Rectal smooth muscle tissue (tissue), 1 donor: ENCODE measurements around the gene CDC25B.

ENCODE experiments used
- H3K27ac ChIP-seq: one replicate; pipeline ENCODE4 v1.7.0; 2013; ENCODE audit warnings: low read depth, low read length, inconsistent platforms
- H3K27me3 ChIP-seq: one replicate; pipeline ENCODE4 v1.7.0; 2013; ENCODE audit warnings: low read length; ENCODE audit not compliant: control insufficient read depth, insufficient read depth
- H3K36me3 ChIP-seq: one replicate; pipeline ENCODE4 v1.7.0; 2013; ENCODE audit warnings: low read length; ENCODE audit not compliant: control insufficient read depth, insufficient read depth
- H3K4me1 ChIP-seq: one replicate; pipeline ENCODE4 v1.7.0; 2013; ENCODE audit warnings: low read length; ENCODE audit not compliant: control insufficient read depth, insufficient read depth
- H3K4me3 ChIP-seq: one replicate; pipeline ENCODE4 v1.7.0; 2013; ENCODE audit warnings: low read length
- H3K9ac ChIP-seq: one replicate; pipeline ENCODE4 v1.7.0; 2013; ENCODE audit warnings: low read length

CDC25B gene

DNA sequence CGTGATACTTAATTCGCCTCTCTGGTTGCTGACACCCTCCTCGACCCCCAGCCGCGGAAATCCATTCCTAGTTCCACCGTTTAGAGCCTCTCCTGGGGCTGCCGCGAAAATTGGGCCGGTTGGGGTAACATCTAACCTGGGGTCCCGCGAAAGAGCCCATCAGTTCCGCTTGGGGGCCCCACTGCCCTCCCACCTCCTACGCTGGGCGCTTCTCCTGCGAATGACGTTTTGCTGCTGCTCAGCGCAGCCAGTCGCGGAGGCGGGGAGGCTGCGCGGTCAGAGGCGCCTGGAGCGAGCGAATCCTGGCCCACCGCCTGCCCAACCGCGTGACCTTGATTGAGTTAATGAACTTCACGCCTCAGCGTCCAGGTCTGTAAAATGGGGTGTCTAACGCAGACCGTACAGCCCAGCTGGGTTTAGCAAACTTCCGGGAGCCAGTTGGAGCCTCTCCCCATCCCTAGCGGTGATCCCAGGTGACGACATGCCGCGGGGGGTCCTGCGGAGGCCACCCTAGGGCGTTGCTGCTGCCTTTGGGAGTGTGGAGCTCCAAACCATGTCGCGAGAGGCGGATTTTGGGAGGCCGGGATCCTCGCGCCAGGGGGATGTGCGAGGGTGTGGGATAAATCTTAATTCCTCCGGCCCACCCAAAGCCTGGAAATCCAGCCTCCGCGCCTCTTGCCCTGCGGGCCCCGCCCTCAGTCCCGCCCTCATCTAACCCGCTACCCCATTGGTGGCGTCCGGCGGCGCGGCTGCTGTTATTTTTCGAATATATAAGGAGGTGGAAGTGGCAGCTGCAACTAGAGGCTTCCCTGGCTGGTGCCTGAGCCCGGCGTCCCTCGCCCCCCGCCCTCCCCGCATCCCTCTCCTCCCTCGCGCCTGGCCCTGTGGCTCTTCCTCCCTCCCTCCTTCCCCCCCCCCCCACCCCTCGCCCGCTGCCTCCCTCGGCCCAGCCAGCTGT lies at the start of gene CDC25B:
Gene CDC25B (plus strand): TSS at position 800 of the 958 bp plus-strand sequence. CDS start 222 bp downstream, outside the sequence.
- H3K9ac ChIP-seq, result peak within 1 kb of the TSS; percentile 98
- H3K4me3 ChIP-seq, result peak within 1 kb of the TSS; percentile 97
- H3K27me3 ChIP-seq, result no peaks in the 10 kb centered on the region
- no peaks in the 10 kb centered on the region for H3K36me3 ChIP-seq
- peaks cover 9% of the 10 kb centered on the region for H3K4me1 ChIP-seq
- peak within 1 kb of the TSS; percentile 100 for H3K27ac ChIP-seq

DNA sequence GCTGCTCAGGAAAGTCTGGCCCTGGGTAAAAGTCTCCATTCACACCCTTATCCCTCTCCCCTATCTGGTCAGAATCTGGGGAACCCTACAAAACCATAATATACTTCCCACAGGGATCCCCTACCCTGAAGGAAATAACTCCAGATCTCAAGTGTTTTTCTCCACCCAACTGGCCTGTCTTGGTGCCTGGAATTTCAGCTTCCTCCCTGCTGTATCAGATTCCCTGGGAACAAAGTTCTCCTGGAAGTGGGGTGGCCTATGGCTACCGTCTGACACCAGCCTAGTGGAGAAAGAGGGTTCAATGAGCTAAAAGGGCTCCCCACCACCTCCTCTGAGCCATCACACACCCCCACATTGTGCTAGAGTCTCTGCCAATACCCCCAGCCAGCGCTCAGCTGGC lies 48.6 kb upstream of the CDC25B start:
- no peaks in the 10 kb centered on the region for H3K4me1 ChIP-seq
- H3K36me3 ChIP-seq, result no peaks in the 10 kb centered on the region
- H3K27ac ChIP-seq, result no peak overlapping the region
- no peaks in the 10 kb centered on the region for H3K27me3 ChIP-seq
- no peak overlapping the region for H3K9ac ChIP-seq
- no peak overlapping the region for H3K4me3 ChIP-seq

DNA sequence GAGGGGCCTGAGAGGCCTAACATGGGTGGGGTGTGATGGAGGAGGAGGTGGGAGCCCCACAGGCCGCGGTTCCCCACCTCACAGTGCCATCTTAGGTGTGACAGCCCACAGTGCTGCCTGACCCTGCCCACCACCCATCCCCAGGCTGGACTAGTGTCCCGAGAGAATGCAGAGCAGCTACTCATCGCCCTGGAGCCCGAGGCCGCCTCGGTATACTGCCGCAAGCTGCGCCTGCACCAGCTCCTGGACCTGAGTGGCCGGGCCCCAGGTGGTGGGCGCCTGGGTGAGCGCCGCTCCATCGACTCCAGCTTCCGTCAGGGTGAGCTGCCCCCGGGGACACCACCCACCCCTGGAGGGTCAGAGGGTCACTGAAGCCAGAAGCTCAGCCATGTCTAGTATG lies 48.0 kb upstream of the CDC25B start:
- H3K4me3 ChIP-seq, result no peak overlapping the region
- no peak overlapping the region for H3K27ac ChIP-seq
- no peaks in the 10 kb centered on the region for H3K4me1 ChIP-seq
- no peaks in the 10 kb centered on the region for H3K27me3 ChIP-seq
- no peak overlapping the region for H3K9ac ChIP-seq
- H3K36me3 ChIP-seq, result no peaks in the 10 kb centered on the region

DNA sequence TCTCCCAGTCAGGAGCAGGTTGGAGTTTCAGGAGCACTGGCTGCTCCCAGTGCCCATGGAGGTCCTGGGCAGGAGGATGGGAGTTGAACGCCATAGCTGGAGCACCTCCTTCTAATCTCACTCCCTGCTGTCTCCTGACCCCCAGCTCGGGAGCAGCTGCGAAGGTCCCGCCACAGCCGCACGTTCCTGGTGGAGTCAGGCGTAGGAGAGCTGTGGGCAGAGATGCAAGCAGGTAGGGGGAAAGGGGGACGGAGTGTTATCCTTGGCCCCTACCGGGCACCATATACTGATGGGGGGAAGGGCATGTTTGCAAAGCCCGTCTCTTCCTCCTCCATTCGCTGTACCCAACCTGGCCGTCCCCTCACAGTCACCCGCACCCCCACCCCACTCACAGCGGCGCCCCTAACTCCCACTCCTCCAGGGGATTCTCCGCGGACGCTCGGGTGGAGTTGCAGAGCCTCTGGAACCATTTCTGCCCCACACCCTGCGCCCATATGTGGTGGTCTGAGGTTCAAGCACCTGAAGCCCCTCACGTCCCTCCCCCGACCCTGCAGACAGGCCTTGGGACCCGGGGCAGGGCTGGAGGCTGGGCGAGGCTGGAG lies 46.9 kb upstream of the CDC25B start:
- no peaks in the 10 kb centered on the region for H3K4me1 ChIP-seq
- H3K36me3 ChIP-seq, result no peaks in the 10 kb centered on the region
- no peak overlapping the region for H3K27ac ChIP-seq
- H3K4me3 ChIP-seq, result no peak overlapping the region
- no peak overlapping the region for H3K9ac ChIP-seq
- no peaks in the 10 kb centered on the region for H3K27me3 ChIP-seq

DNA sequence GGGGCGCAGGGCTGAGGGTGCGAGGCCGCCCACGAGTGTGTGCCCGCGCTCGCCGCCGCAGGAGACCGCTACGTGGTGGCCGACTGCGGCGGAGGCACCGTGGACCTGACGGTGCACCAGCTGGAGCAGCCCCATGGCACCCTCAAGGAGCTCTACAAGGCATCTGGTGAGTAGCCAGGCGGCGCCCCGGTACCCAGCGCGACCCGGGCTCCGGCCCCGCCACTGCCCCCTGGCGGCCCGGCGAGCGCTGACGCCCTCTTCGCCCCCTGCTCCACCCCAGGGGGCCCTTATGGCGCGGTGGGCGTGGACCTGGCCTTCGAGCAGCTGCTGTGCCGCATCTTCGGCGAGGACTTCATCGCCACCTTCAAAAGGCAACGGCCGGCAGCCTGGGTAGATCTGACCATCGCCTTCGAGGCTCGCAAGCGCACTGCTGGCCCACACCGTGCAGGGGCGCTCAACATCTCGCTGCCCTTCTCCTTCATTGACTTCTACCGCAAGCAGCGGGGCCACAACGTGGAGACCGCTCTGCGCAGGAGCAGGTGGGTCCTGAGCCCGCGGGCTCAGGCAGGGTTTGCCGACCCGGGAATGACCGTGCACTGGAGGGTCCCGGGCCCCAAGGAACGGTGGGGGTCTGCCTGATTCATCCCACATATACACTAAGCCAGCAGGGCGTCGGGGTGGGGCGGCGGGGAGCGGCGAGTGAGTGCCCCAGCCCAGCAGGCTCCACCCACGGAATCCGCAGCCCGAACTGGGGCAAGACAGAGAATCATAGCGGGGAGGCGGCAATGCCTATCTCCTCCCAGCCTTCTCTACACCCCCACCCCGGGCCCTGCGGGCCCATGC lies 46.2 kb upstream of the CDC25B start:
- Histone ChIP-seq H3K36me3 (no peaks in the 10 kb centered on the region), H3K9ac (no peak overlapping the region), H3K27me3 (no peaks in the 10 kb centered on the region), H3K4me3 (no peak overlapping the region), H3K27ac (no peak overlapping the region), H3K4me1 (no peaks in the 10 kb centered on the region)

DNA sequence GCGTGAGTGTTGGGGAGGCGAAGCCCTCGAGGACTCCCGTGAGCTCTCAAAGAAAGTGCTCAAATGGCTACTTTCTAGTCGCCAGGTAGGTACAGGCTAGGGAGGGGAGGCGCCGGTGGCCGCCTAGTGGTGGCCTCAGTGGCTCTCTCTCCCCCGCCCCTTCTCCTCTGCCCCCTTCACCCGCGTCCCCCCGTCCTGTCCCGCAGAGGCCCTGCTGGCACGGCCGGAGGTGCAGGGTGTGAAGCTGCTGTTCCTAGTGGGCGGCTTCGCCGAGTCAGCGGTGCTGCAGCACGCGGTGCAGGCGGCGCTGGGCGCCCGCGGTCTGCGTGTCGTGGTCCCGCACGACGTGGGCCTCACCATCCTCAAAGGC lies 44.8 kb upstream of the CDC25B start:
- Histone ChIP-seq H3K36me3 (peaks cover 2% of the 10 kb centered on the region), H3K9ac (no peak overlapping the region), H3K4me1 (no peaks in the 10 kb centered on the region), H3K27ac (no peak overlapping the region), H3K27me3 (no peaks in the 10 kb centered on the region), H3K4me3 (peak overlapping the region; percentile 42)

DNA sequence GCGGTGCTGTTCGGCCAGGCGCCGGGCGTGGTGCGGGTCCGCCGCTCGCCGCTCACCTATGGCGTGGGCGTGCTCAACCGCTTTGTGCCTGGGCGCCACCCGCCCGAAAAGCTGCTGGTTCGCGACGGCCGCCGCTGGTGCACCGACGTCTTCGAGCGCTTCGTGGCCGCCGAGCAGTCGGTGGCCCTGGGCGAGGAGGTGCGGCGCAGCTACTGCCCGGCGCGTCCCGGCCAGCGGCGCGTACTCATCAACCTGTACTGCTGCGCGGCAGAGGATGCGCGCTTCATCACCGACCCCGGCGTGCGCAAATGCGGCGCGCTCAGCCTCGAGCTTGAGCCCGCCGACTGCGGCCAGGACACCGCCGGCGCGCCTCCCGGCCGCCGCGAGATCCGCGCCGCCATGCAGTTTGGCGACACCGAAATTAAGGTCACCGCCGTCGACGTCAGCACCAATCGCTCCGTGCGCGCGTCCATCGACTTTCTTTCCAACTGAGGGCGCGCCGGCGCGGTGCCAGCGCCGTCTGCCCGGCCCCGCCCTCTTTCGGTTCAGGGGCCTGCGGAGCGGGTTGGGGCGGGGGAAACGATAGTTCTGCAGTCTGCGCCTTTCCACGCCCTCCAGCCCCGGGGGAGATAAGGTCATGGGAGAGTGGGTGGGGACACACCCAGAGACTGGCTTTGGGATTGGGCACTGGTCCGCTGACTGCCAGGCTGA lies 44.3 kb upstream of the CDC25B start:
- H3K4me1 ChIP-seq, result no peaks in the 10 kb centered on the region
- H3K4me3 ChIP-seq, result peak overlapping the region; percentile 42
- H3K27me3 ChIP-seq, result no peaks in the 10 kb centered on the region
- peak overlapping the region; percentile 5 for H3K9ac ChIP-seq
- H3K27ac ChIP-seq, result peak overlapping the region; percentile 7
- H3K36me3 ChIP-seq, result peaks cover 2% of the 10 kb centered on the region

DNA sequence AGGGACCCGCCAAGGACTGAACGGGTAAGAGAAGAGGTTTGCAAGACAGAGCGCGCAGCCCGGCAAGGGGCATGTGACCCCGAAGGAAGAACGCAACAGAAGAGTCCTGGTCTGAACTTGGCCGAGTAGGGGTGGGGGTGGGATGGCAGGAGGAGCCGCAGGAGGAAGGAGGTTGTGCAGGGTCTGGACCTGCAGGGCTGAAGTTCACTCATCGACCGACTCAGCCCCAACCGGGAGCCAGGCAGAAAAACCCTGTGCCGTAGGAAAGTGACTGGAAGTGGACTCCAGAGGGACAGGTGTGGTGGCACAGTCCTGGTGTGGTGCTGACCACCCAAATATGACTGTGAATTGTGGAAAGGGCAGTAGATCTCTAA lies 43.7 kb upstream of the CDC25B start:
- Histone ChIP-seq H3K36me3 (peaks cover 2% of the 10 kb centered on the region), H3K9ac (peak overlapping the region; percentile 5), H3K27ac (peak overlapping the region; percentile 7), H3K27me3 (no peaks in the 10 kb centered on the region), H3K4me3 (peak overlapping the region; percentile 42), H3K4me1 (no peaks in the 10 kb centered on the region)

DNA sequence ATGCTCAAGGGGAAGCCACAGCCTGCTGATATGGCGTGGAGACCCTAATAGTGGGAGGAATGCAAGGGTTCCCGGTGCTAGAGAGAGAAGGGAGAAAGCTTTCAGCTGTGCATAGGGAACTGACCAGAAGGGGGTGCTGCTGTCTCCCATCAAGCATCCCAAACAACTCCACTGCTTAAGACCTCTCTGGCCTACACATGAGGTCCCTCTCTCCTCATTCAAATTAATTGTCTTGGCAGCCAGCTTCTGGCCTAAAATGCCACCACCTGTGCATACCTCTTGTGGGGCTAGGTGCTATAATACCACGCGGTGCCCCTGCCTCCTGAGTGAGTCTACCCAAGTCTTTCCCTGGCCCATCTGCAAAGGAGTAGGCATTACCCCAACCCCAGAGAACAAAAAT lies 43.0 kb upstream of the CDC25B start:
- H3K4me1 ChIP-seq, result no peaks in the 10 kb centered on the region
- no peak overlapping the region for H3K27ac ChIP-seq
- no peak overlapping the region for H3K4me3 ChIP-seq
- no peaks in the 10 kb centered on the region for H3K27me3 ChIP-seq
- H3K9ac ChIP-seq, result no peak overlapping the region
- H3K36me3 ChIP-seq, result peaks cover 4% of the 10 kb centered on the region

DNA sequence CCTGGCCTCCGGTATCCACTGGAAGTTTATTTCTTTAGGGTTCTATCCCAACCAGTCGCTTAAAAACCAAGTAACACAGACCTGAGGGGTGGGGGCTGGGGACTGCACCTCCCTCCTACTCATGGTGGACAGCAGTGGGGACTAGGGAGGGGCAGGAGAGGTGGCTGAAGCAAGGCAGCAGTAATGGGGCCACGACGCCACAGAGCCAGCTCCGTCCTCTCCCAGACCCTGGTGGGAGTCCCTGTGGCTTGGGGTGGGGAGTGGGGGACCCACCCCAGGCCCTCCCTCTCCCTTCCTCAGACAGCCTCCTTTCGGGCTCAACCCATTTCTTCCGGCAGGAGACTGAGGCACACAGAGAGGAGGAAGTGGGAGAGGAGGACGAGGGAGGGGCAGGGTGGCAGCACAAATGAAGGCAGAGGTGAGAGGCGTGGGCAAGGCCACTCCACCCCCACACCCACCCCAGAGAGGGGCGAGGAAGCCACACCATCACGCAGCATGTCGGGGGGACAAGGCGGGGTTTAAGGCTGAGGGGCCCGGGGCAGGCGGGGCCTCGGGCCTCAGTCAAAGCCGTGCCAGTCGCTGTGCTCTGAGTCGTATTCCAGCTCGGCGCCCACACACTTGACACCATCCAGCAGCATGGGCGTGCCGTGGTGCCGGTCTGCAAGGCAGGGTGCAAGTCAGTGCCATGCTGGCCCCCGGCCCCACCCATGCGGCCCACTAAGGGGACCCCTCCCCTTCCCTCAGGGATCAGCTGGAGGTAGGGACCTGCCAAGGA lies 42.4 kb upstream of the CDC25B start:
- Histone ChIP-seq H3K27ac (no peak overlapping the region), H3K9ac (no peak overlapping the region), H3K4me1 (no peaks in the 10 kb centered on the region), H3K4me3 (no peak overlapping the region), H3K27me3 (no peaks in the 10 kb centered on the region), H3K36me3 (peaks cover 8% of the 10 kb centered on the region)

DNA sequence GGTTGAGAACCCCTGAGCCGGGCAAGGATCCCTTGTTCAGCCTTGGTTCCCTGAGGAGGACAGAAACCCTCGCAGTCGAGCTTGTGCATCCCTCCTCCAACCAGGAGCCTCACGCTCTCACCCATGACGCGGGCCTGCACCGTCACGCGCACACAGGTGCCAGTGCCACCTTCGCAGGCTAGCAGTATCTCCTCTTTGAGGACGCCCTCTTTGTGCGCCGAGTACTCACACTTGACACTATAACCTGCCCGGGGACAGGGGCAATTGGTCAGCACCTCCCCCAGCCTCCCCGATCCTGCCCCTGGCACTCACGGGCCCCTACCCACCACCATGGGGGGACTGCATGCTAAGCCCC lies 41.9 kb upstream of the CDC25B start:
- Histone ChIP-seq H3K27me3 (no peaks in the 10 kb centered on the region), H3K9ac (no peak overlapping the region), H3K4me1 (no peaks in the 10 kb centered on the region), H3K4me3 (no peak overlapping the region), H3K36me3 (peaks cover 8% of the 10 kb centered on the region), H3K27ac (no peak overlapping the region)
